ENCODE measurements around the gene TEX36.
A peak's percentile ranks its signal among the peaks of the same experiment; 100 is the strongest.
"Not testable (repeated sequence)": the region's sequence is repeated elsewhere in the genome, so short reads cannot be mapped to it uniquely, and the experiment has no call there.

TEX36 gene, protein sequence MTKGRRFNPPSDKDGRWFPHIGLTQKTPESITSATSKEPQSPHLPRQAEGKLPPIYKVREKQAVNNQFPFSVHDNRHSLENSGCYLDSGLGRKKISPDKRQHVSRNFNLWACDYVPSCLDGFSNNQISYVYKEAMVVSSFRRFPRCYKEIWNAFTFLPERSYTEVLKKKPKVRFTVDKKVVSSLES

DNA sequence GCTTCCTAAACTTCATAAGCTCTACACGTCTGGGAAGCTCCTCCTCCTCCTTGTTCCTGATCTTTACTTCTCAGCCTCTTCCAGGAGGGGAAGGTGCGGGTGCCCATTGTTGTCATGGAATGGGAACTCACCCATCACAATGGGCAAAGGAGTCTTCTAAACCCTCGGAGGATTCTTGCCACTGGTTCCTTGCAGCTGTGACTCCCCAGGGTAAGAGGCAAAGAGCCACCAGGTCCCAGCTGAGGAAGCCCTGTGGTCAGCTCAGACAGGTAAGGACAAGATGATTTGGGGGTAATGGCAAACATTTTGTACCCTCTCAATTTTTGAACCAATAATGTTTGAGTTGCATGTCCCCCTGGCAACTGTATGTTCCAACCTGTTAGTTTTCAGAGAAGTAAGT is at the start of gene TEX36:
TEX36 (minus strand) TSS at position 101 of the 400 bp plus-strand sequence. CDS start 174 bp downstream, outside the sequence.
- DNase-seq (ENCODE audit: low read depth, low spot score): no peak

DNA sequence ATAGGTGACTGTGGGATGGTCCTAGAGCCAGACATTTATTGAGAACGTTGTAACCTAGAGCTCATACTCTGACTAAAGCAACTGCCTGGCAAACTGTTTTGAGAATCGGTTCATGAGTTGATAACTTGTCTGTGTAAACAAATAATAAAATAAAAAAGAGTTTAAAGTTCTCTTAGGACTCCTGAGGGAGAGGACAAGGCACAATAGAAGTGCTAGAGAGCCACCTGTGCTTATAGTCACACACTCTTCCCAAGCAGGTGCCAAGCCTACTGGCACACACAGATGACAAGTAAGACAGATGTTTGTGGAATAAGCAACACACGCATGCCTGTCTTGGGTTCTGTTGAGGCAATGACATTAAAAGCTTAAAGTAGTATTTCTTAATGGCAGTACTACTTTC is 44.5 kb upstream of the TEX36 start:
- DNase-seq (ENCODE audit: low read depth, low spot score): no peak

DNA sequence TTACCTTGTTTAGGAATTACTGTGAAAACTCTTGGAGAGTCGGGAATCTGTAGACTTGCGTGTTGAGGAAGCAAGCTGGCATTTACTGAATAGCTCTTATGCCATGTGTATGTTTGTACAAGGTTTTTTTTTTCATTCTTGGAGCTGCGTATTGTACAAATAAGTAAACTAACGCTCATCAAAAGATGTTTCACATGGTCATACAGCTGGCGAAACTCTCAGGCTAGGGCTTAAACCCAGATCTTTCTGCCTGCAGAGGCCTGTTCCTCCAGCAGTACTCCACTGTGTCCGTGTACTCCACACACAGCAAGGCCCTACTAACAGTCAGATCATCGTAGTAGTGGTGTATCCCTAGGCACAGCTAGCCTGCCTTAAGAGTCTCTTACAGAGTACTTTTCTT is 44.0 kb upstream of the TEX36 start:
- DNase-seq (ENCODE audit: low read depth, low spot score): no peak

DNA sequence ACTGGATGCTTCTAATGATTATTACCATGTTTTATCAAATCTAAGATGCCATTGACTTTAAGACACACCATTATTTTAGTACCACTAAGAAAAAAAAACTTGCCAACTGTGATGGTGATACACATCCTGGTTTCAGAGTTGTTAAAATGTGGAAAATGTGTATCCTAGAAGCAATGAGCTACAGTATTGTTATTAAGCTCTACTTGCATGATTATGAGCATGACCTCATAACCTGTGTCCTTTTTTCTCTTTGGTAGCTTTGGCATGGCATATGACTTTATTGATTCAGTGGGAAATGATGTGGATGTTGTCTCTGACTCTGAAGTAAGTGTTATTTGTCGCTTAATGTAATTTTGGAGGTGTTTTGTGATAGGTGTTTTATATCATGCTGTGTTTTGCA is 39.8 kb upstream of the TEX36 start:
- DNase-seq (ENCODE audit: low read depth, low spot score): no peak

DNA sequence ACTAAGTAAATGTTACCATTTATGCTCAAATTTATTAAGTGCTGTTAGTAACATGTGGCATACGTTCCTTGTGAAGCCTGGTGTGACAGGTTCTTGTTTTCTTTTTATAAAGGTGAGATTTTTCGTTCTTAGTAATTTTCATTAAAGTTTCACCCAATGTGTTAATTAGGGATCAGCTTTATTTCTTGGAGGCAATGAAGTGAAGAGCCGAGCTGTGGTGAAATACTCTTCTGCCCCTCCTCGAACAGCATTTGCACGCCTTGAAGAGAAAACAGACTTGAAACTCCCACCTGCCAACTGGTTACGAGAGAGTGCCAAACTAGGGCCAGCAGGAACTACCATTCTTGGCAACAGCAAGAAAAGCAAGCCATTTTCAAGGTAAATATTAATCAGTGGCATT is 38.1 kb upstream of the TEX36 start:
- no peak for DNase-seq (ENCODE audit: low read depth, low spot score)

DNA sequence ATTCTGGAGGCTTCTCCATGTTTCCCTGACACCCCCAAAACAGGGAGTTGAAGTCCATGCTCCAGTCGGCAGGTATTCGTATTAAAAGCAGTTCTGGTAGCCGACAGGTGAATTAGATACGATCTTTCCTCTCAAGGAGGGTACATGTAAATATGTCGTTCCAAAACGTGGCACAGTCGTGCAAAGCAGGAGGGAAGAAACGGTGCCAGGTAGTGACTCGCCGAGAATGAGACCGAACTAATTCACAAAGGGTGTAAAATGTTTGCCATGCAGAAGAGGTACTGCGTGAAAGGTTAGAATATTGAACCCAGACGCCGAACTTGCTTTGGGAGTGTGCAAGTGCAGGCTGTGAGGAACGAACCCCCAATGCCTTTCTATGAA is 37.0 kb upstream of the TEX36 start:
- DNase-seq (ENCODE audit: low read depth, low spot score): no peak

DNA sequence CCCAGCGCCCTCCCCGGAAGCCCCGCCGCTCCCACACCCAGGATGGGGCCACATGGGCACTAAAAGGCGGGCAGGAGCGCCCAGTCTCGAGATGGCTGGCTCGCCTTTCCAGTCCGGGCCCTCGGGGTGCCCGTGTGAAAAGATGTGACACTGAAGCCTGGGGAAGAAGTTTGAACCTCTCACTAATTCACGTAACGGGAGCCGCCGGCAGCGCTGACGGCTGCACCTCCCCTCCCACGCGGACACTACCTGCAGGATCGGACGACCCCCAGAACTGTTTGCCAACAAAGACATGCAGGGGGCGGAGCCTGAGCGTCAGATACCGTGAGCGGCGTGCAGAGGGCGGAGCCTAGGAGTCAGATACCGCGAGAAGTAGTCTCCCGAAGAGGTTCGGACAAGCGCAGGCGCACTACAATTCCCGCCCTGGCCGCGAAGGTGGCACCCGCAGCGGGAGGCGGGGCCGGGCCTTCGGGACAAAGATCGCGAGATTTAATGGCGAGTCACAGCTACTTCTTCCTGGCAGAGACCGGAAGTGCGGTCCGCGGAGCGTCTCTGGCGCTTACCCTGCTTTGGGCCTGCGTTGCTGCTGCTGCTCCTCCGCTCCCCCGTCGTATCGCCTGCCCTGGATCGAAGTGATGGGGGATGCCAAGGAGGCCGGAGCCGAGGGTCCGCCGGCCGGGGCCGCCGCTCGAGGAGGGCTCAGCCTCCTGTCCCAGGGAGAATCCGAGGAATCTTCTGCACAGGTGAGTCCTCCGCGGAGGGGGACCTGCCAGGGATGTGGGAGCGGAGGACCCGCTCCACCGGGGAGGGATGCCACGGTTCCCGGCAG is 36.4 kb upstream of the TEX36 start, which contains the start of gene EDRF1:
EDRF1 (plus strand) TSS at position 537 of the 829 bp plus-strand sequence; CDS start at position 636, 99 bp downstream.
- DNase-seq (ENCODE audit: low read depth, low spot score): peak; percentile 96

DNA sequence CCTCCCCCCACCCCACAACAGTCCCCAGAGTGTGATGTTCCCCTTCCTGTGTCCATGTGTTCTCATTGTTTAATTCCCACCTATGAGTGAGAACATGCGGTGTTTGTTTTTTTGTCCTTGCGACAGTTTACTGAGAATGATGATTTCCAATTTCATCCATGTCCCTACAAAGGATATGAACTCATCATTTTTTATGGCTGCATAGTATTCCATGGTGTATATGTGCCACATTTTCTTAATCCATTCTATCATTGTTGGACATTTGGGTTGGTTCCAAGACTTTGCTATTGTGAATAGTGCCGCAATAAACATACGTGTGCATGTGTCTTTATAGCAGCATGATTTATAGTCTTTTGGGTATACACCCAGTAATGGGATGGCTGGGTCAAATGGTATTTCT is 31.8 kb upstream of the TEX36 start:
- not testable (repeated sequence) for DNase-seq (ENCODE audit: low read depth, low spot score)

DNA sequence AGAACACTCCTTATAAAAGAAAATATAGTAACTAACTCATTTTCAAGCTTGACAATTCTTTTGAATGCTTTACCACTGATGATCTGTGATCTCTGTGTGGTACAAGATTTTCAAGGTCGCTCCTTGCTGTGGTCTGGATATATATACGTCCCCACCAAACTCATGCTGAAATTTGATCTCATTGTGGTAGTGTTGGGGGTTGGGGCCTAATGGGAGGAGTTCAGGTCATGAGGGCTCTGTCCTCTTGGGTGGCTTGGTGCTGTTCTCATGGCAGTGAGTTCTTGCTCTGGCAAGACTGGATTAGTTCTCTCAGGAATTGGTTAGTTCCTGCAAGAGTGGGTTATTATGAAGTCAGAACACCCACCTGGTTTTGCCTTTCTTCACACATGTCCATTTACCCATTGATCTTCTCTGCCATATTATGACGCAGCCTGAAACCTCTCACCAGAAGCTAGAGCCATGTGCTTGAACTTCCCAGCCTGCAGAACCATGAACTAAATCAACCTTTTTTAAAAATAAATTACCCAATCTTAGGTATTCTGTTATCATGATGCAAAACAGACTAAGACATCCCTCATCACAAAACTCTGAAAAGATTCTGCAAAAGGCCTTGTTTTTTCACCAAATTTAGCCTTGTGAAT is 28.3 kb upstream of the TEX36 start:
- no peak for DNase-seq (ENCODE audit: low read depth, low spot score)

DNA sequence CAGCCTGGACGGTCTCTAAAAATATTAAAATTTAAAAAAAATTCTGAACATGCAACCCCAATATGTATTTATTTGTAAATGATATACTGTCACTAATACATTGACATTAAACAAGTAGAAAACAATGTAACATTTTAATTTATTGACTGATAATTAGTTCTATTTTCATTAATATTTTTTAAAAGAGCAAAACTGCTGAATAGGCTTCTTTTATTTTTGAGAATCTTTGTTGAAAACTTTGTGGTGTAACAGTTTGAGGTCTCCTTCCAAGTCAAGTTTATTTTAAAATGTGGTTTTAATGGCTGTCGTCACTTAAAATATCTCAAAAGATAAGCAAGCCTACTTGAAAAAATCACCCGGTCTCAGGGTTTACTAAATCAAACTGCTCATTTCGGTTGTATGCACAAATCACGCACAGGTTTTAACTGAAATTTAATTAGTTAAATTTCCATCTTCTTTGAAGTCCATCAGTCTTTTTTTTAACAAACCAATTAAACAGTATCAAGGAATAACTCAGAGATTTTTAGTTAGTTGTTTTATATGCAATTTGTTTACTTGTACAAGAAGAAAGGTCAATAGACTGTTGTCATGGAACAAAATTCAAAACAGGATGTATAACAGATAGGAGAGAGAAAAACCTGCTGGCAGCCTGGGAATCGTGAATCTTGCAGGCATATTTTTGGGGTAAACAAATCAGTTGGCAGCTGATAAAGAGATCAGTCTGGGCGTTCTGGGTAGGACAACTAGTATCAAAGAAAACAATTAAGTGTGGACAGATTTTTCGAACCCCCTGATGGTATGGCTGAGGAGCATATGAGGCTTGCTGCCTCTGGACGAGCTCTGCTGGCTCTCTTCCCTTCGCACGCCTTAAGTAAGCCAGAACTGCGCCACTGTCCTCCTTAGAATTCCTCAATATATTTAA is 26.9 kb upstream of the TEX36 start:
- no peak for DNase-seq (ENCODE audit: low read depth, low spot score)

DNA sequence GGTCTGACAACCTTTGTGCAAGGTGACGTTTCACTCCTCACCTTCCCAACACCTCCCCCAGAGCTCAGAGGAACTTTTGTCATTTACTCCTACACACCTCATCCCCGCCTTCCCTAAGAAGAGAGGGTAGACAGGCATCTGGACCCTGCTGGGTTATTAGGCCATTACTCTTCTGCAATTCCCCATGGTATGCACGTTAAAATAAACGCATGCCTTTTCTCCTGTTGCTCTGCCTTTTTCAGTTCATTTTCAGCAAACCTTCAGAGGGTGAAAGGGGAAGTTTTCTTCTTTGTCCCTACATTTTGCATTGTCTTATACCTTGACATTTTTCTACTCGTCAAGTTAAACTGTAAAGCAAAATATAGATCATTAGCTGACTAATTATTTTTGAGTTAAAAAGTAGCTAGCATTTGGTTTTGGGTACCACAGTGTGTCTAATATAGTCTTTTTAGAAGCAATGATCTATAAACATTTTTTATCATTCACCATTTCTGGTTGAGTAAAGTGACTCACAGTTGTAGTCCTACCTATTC is 26.1 kb upstream of the TEX36 start:
- DNase-seq (ENCODE audit: low read depth, low spot score): no peak

DNA sequence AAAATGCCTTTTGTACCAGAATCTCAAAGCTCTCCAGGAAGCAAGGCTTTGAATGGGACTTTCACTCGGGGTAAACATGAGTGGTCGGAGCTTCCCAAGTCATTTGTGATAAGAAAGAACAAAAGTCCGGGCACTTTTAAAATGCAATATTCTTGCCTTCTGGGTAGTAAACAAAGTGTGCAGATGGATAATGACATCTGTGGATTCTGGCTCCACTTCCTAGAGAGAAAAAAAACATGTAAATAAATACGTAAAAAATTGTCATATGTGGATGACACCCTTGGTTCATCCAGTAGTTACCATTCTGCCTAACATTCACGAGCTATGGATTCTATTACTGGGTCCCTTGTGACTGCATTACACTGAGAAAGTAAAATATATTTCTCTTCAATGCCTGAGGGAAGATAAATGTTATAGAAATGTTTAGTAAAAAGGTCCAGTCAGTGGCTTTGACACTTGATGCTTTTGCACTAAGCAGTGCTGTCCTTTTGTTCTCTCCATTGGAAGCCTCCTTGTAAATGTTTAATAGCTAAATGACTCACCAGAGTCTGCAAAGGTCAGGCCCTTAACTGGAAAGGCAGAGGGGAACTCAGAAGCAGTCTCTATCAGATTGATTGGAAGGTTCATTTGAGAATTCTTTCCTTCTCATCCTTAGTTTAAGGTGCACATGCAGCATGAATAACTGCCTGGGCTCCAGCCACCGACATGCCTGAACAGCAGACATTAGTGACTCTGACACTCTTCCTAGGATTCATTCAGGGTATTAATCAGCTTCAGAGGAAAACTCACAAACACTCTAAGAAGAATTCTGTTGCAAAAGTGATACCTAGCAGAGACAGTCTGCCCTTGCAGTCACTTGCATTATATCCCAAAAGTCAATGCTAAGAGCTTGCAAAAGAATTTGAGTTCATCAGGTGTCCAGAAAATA is 24.8 kb upstream of the TEX36 start:
- no peak for DNase-seq (ENCODE audit: low read depth, low spot score)

DNA sequence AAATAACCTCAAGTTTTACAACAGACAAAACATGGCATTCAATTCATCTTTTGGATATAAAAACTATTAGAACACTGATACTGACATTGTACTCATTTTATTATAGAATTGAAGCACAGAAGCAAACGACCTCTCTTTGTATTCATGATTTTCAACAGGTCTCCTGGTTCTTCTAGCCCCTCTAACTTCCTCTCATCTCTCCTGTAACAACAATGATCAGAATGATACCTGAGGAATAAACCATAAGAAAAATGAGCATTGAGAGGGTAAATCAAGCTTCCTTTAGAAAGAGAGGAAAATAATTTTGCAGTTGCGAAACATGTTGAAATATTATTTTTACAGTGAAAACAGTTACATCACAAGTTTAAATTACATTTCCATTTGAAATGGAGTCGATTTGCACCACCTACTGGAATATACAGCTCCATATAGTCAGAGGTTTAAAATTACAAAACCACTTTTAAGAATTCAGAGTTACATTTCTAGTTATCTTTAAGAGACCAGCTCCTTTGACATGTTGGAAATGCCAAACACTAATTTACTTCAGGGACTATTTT is 17.5 kb upstream of the TEX36 start:
- DNase-seq (ENCODE audit: low read depth, low spot score): no peak

DNA sequence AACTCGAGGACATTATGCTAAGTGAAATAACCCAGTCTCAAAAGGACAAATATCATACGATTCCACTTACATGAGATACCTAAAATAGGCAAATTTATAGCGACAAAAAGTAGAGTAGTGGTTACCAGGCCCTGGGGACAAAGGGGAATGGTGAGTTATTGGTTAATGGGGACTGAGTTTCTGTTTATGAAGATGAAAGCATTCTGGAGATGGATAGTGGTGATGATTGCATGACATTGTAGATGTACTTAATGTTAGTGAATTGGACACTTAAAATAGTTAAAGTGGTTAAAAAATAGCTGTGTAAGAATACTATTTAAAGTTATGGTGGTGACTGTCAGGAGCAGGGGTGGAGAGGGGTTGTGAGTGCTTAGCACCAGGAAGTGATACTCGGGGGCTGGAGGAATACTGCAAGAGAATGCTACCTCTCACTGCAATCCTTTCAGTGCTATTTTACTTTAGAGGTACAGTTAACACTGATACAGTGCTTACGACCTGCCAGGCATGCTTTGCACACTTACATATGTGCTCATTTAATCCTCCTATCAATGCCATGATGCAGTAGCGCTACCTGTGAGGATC is 16.7 kb upstream of the TEX36 start:
- DNase-seq (ENCODE audit: low read depth, low spot score): no peak

DNA sequence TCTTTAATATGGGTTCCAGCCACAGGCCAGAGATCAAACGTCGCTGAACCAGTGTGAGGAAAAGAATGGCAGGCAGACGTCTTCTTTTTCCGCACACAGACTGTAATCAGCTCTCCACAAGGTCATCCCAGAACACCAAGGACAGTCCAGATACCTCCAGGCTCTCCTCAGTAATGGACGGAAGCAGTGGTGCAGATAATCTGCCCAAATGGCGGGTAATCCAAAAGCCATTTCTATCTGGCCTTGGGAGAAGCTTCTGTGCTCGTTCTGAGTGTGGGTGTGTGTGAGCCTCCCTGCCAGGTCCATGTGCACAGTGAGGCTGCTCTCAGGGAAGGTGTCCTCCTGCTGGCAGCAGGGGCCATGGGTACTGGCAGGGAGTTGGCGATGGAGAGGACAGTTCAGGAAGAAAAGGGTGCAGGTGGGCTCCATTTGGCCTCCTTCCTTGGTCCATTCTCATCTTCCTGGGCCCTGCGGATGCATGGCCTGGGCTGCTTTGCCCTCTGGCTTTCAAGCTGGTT is 15.6 kb upstream of the TEX36 start:
- no peak for DNase-seq (ENCODE audit: low read depth, low spot score)

DNA sequence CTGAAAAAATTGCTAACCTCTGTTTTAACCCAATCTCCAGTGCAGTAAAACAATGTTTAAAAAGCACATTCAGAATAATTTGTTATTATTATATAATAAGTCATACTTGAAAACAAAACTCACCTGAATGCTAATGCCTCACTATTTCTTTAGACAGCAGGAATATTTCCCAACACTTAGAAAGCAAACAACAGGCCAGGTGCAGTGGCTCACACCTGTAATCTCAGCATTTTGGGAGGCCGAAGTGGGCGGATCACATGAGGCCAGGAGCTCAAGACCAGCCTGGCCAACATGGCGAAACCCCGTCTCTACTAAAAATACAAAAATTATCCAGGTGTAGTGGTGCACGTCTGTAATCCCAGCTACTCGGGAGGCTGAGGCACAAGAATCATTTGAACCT is 13.9 kb upstream of the TEX36 start:
- DNase-seq (ENCODE audit: low read depth, low spot score): not testable (repeated sequence)

DNA sequence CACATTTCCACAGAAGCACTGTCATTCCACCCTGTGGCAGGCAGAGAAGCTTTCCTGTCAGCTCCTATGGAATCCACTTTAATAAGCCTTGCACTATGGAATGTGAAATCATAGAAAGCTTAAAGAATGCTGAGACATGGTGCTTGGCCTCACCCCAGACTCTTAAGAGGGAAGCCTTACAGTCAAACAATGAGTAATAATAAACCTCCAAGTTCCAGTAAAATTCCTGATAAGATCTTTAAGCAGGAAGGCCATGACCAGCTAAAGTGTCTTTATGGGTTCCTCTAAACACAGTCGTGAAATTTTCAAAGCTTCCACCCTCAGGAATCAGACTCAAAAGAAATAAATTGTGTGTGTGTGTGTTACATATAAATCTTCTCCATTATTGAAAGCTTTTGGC is 11.9 kb upstream of the TEX36 start:
- DNase-seq (ENCODE audit: low read depth, low spot score): no peak

DNA sequence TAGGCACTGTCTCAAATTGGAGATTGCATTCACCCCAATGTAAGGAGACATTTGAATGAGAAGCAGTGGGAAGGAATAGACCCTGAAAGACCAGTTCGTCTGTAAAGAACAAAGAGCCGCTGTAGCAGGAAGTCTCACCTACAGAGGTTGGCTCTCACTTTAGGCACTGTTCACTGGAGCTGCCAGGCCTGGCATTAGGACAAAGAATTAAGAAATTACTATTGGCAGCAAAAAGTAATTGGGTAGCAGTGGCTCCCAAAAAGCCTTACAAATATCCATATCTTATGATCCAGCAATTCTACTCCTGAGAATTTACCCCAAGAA is 10.5 kb upstream of the TEX36 start:
- no peak for DNase-seq (ENCODE audit: low read depth, low spot score)
